ENCODE data around the gene CTSW.

CTSW gene

GRCh38 chr11:65917077-65917433 is 37.4 kb downstream of the CTSW start:
- TF ChIP-seq CTCF (IDR thresholded peaks at IDR 0.05): no peak

GRCh38 chr11:65917434-65918210 is 38.0 kb downstream of the CTSW start:
- TF ChIP-seq CTCF (IDR thresholded peaks at IDR 0.05): no peak

- no peak for TF ChIP-seq CTCF (IDR thresholded peaks at IDR 0.05)
Observed at GRCh38 chr11:65918211-65919140, 38.8 kb downstream of the CTSW start, which contains the start of gene C11orf68. C11orf68 (minus strand) TSS chr11:65919062; CDS start chr11:65919031, 31 bp downstream.

GRCh38 chr11:65919141-65919572 is 39.5 kb downstream of the CTSW start, which contains the start of gene DRAP1:
DRAP1 (plus strand) TSS chr11:65919426; CDS start chr11:65919502, 76 bp downstream.
- TF ChIP-seq CTCF (IDR thresholded peaks at IDR 0.05): no peak

GRCh38 chr11:65919573-65920371 is 40.1 kb downstream of the CTSW start:
- no peak for TF ChIP-seq CTCF (IDR thresholded peaks at IDR 0.05)

- no peak for TF ChIP-seq CTCF (IDR thresholded peaks at IDR 0.05)
Observed at GRCh38 chr11:65920372-65920802, 40.8 kb downstream of the CTSW start.

GRCh38 chr11:65921033-65921555 is 41.5 kb downstream of the CTSW start:
- no peak for TF ChIP-seq CTCF (IDR thresholded peaks at IDR 0.05)
